A549 treated with Hydrocortisone at 1 μM for 4 hours (cell line): ENCODE data around the gene GUCY2F. TPM values are rescaled to one million over a fixed set of nuclear protein-coding genes. Genes with fewer than 3 reads are reported as not detected.

Experiments used
- total RNA-seq: library from RNA; stranded (reverse); fragments of 200-300 nt; extraction: Qiagen RNA extraction; gene quantifications from 5 replicates; pipeline ENCODE4 v1.2.3, GENCODE V29; 2022

Gene GUCY2F
- total RNA-seq: not detected in 5 replicates

DNA sequence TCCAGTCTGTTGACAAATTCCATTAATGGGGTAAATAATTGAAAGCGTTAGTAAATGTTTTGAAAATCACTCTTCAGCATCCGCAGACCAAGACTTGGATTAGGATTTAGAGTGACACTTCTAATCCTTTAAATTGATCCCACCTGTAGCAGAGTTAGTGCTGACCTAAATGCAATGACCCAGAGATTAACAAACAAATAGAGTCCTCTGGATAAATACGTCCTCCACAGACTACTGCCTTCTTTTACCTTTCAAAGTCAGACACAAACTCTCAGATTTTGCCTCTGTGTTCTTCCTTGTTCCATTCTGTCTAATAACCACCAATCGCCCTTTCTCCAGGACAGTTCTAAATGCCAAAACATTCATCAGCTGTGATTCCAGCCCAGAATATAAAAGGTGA is at the start of gene GUCY2F:
Gene GUCY2F, minus strand, starts transcription at position 101 of the 400 bp plus-strand sequence. CDS start 6,150 bp downstream, outside the sequence.

Other genes with a start within 250 kb of the GUCY2F start
- gene NXT2, start 54.8 kb upstream of the GUCY2F start, total RNA-seq: 7.1 to 12.5 TPM (median 9.3 TPM) in 5 replicates
- gene KCNE5, start 143.1 kb upstream of the GUCY2F start, total RNA-seq: 0.09 to 0.20 TPM (median 0.13 TPM) in 3 of 5 replicates, not detected in the others